ENCODE results near the gene SLC36A1.

GRCh38 chr5:151469386-151469785 is 22.0 kb downstream of the SLC36A1 start:
- TF ChIP-seq PATZ1 (CRISPR knock-in tag; IDR thresholded peaks at IDR 0.05; ENCODE audit: borderline replicate concordance), result no peak
- TF ChIP-seq POU6F1 (CRISPR knock-in tag; IDR thresholded peaks at IDR 0.05; ENCODE audit: borderline replicate concordance, low read depth), result no peak
- no peak for TF ChIP-seq BACH2 (CRISPR knock-in tag; IDR thresholded peaks at IDR 0.05; ENCODE audit: borderline replicate concordance)
